Ascending aorta (tissue), 2 donors: ENCODE measurements around the gene MARCHF3. TPM values are rescaled to one million over a fixed set of nuclear protein-coding genes. Genes with fewer than 3 reads are reported as not detected.

Source experiments
- DNase-seq, 2 donors: peaks; one replicate each; pipeline ENCODE4 v3.0.0-alpha.2; 2019; ENCODE audit warnings: low spot score in 2 of 2
- H3K27ac ChIP-seq, 2 donors: fragments of 200-600 bp; sonication (generic); one replicate each; pipeline ENCODE4 v1.5.1; 2016 to 2017; ENCODE audit warnings: mild to moderate bottlenecking in 1 of 2
- H3K27me3 ChIP-seq: fragments of 200-600 bp; sonication (generic); one replicate; pipeline ENCODE4 v1.5.1; 2017
- H3K36me3 ChIP-seq, 2 donors: fragments of 200-600 bp; sonication (generic); one replicate each; pipeline ENCODE4 v1.5.1; 2016
- H3K4me1 ChIP-seq, 2 donors: fragments of 200-600 bp; sonication (generic); one replicate each; pipeline ENCODE4 v1.5.1; 2016 to 2017; ENCODE audit warnings: mild to moderate bottlenecking in 1 of 2
- H3K4me3 ChIP-seq, 2 donors: fragments of 200-600 bp; sonication (generic); one replicate each; pipeline ENCODE4 v1.5.1; 2016 to 2017; ENCODE audit warnings: mild to moderate bottlenecking in 1 of 2
- H3K9me3 ChIP-seq, 2 donors: fragments of 200-600 bp; sonication (generic); one replicate each; pipeline ENCODE4 v1.5.1; 2016
- intact Hi-C: fragments of 100-400 bp; cut with DNase I; formaldehyde crosslinking; loops from one replicate; pipeline ENCODE4 v1.15.1; 2023
- total RNA-seq: library from RNA; depleted of rRNA; stranded (reverse); fragments of >200 nt; gene quantifications from one replicate; pipeline ENCODE4 v1.1.0, GENCODE V29; 2016
- TF ChIP-seq, protein P1 (sequence below), 3 experiments: fragments of 200-600 bp in 2 of 3; fragments of 450-650 bp in 1 of 3; sonication (generic) in 2 of 3; IDR thresholded peaks; one replicate each; pipeline ENCODE4 v1.5.1; 2016 to 2019; ENCODE audit warnings: antibody characterized with exemption in 3 of 3, mild to moderate bottlenecking in 1 of 3, moderate library complexity in 1 of 3

The MARCHF3 gene
- total RNA-seq, 1 donor from 2014 or later, result 22.6 TPM

DNA sequence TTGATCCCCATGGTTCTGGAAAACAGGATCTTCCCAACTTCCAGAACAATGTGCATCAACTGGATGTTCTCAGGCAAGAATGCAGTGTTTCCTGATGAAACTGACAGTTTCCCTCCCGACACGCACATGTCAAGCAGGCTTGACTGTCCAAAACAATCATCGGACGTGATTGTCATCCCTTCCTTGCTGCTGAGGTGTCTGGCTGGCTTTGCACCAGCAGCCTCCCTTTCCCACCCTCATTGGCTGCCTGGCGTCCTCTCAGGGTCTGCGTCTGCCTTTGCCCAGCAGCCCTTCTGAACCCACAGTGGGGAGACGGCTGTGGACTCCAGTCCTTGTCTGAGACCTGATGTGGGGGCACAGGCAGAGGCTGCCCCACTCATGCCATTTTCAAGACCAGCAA, 110.8 kb downstream of the MARCHF3 start:
- H3K36me3 ChIP-seq, result peaks cover 0 to 6% of the 10 kb centered on the region in 2 donors
- peaks cover 3 to 9% of the 10 kb centered on the region in 2 donors for H3K4me1 ChIP-seq
- TF ChIP-seq, protein P1, sequence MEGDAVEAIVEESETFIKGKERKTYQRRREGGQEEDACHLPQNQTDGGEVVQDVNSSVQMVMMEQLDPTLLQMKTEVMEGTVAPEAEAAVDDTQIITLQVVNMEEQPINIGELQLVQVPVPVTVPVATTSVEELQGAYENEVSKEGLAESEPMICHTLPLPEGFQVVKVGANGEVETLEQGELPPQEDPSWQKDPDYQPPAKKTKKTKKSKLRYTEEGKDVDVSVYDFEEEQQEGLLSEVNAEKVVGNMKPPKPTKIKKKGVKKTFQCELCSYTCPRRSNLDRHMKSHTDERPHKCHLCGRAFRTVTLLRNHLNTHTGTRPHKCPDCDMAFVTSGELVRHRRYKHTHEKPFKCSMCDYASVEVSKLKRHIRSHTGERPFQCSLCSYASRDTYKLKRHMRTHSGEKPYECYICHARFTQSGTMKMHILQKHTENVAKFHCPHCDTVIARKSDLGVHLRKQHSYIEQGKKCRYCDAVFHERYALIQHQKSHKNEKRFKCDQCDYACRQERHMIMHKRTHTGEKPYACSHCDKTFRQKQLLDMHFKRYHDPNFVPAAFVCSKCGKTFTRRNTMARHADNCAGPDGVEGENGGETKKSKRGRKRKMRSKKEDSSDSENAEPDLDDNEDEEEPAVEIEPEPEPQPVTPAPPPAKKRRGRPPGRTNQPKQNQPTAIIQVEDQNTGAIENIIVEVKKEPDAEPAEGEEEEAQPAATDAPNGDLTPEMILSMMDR (IDR thresholded peaks at IDR 0.05), result no peak
- H3K27me3 ChIP-seq, result no peaks in the 10 kb centered on the region
- H3K9me3 ChIP-seq, result no peaks in the 10 kb centered on the region
- no peak for DNase-seq
- intact Hi-C loops, result no loop called here
- peak overlapping the region; percentile 28 to 38 for H3K27ac ChIP-seq
- no peak overlapping the region for H3K4me3 ChIP-seq

DNA sequence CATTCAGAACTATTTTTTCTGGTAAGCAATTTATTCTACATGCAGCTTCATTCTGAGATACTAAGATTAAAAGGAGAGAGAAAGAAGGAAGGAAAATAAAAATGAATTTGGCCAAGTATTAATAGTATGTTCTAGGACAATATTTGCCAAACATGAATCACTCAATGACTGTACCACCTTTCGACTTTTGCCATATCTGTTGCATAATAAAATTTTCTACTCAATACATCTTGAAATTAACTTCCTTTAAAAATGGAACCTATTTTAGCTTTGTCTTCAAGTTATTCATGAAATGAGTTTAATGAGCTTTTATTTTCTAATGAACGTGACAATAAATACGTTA, 111.8 kb downstream of the MARCHF3 start:
- H3K27ac ChIP-seq, result no peak overlapping the region

DNA sequence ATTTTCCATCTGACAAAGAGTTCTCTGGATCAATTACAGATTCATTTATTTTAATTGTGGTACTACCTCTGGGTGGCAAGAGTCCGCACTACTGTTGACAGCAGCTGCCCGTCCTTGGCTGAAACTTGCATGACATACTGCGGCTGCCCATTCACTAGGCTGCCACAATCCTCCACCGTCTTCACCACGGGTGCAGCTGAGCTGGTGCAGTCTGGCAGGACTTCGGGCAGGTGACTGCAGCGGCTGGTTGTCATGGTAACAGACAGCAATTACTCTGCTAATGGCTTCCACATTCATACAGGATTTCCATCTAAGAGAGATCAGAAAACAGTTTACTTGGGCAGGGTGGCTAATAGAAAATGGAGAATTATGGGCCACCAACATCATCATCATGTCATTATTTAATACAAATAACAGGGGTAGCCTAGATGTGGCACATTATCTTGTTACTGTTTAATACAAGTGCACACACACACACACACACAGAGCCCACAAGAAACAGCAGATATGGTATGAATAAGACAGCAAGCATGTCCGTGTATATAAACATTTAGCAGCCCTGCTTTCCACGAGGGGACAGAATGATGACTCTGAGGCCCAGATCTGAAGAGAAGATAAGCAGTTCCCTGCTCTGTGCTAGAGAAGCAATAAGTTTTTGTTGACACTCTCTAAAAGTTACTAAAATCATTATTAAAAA, 112.3 kb downstream of the MARCHF3 start:
- peaks cover 0 to 11% of the 10 kb centered on the region in 2 donors for H3K36me3 ChIP-seq
- H3K27me3 ChIP-seq, result no peaks in the 10 kb centered on the region
- DNase-seq, result no peak
- intact Hi-C loops, result no loop called here
- TF ChIP-seq, protein P1 (IDR thresholded peaks at IDR 0.05), result no peak
- H3K9me3 ChIP-seq, result no peaks in the 10 kb centered on the region
- H3K4me3 ChIP-seq, result no peak overlapping the region
- peaks cover 3 to 9% of the 10 kb centered on the region in 2 donors for H3K4me1 ChIP-seq
- H3K27ac ChIP-seq, result no peak overlapping the region

More for the DNA sequence above, 111.8 kb downstream of the MARCHF3 start:
- no peaks in the 10 kb centered on the region for H3K9me3 ChIP-seq
- TF ChIP-seq, protein P1 (IDR thresholded peaks at IDR 0.05), result no peak
- no peaks in the 10 kb centered on the region for H3K27me3 ChIP-seq
- H3K36me3 ChIP-seq, result peaks cover 0 to 11% of the 10 kb centered on the region in 2 donors
- H3K4me3 ChIP-seq, result no peak overlapping the region
- peaks cover 3 to 9% of the 10 kb centered on the region in 2 donors for H3K4me1 ChIP-seq
- intact Hi-C loops, result no loop called here
- no peak for DNase-seq

DNA sequence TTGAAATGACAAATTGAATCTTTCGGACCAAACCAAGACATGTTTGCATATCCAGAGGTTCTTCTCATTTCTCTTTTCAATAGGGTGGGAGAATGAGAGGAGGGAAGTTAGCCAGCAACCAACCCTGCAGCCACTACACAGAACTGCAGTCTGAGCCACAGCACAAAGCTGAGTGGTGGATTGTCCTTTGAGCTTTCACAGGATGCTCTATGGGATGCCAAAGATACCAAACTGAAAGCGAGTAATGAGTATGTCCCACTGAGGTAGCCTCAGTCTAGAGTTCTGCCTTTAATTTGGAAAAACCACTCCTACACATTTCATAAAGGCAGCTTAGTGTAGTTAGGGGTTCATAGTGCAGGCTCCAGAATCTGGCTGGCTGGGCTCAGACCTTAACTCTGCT, 114.9 kb downstream of the MARCHF3 start:
- TF ChIP-seq, protein P1 (IDR thresholded peaks at IDR 0.05), result no peak
- Histone ChIP-seq H3K4me3 (no peak overlapping the region), H3K9me3 (no peaks in the 10 kb centered on the region), H3K36me3 (peaks cover 3 to 11% of the 10 kb centered on the region in 2 donors), H3K27ac (no peak overlapping the region), H3K27me3 (no peaks in the 10 kb centered on the region), H3K4me1 (peaks cover 3 to 9% of the 10 kb centered on the region in 2 donors)
- DNase-seq, result no peak
- intact Hi-C loops, result no loop called here

DNA sequence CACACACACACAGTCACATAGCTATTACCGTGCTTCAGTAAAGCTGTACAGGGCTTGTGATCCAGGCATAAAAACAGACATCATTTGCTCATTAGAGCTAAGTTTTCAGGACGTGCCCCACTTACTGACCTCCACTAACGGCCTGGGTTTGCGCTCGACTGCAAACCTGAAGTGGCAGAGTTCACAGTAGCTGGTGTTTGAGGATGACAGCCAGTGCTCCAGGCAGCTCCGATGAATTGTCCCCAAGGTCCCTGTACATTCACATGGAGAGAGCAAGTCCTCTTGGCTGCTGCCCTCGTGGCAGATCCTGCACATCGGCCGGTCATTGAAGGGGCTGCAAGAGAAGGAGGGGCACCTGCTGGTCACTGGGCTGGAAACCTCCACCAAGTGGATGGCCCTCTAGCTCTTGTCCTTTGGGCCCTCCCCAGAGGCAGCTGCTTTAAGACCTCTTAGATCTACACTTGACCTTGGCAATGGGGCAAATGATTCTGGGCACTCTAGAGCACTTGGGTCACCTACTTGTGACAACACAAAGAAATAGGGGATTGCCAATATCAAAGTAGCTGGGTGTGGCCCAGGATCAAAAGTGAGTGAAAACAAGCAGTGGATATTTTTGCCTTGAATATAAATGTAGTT, 115.4 kb downstream of the MARCHF3 start:
- H3K27me3 ChIP-seq, result no peaks in the 10 kb centered on the region
- DNase-seq, result no peak
- H3K4me1 ChIP-seq, result peaks cover 3 to 9% of the 10 kb centered on the region in 2 donors
- no peak overlapping the region for H3K27ac ChIP-seq
- H3K9me3 ChIP-seq, result peaks cover 0 to 3% of the 10 kb centered on the region in 2 donors
- TF ChIP-seq, protein P1 (IDR thresholded peaks at IDR 0.05), result no peak
- intact Hi-C loops, result no loop called here
- peaks cover 3 to 11% of the 10 kb centered on the region in 2 donors for H3K36me3 ChIP-seq
- H3K4me3 ChIP-seq, result no peak overlapping the region
